ENCODE measurements around the gene ISCA2. TPM values are rescaled to one million over a fixed set of nuclear protein-coding genes. Genes with fewer than 3 reads are reported as not detected.

Gene ISCA2
- total RNA-seq, 1 donor from 2014 or later = 33.4 TPM

DNA sequence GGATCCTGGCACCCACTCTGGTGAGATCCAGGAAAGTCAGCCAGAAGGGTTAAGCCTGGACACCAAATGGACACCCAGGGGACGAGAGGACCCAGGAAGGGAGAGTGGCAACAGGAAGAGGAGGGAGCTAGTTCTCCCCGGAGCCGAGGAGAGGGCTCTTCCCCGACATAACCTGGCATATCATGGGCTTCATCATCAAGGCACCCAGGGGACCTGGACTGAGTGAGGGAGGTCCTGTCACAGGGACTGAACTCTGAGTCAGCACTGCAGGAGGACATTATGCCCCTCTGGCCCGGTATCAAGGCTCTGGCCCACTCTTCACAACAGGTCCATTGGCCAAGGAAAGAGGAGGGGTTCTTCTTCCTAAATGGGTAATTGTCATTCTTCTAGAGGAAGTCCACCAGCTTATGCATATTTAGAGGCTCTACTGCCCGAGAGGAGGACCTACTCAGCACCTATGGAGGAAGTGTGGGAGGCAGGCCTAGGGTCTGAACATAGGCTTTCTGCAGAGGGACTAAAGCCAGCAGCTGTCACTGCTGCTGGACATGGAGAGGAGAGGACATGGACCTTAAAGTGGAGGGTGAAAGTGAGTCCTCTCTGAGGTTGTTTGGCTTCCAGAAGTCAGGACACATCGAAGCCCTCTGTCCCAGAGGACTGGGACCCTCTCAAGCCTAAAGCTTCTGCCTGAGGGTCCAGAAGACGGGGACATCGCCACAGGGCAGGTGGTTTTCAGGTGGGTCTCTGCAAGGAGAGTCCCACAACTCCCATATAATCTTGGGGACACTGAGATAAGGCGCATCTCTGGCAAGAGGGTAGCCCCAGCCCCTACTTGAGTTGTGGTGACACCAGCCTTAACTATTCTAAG is 18.6 kb downstream of the ISCA2 start:
- H3K9me3 Mint-ChIP-seq = no peaks in the 10 kb centered on the region
- H3K4me3 Mint-ChIP-seq = no peak overlapping the region
- H3K4me1 Mint-ChIP-seq (ENCODE audit: unreplicated experiment) = no peaks in the 10 kb centered on the region
- TF ChIP-seq, protein P1, sequence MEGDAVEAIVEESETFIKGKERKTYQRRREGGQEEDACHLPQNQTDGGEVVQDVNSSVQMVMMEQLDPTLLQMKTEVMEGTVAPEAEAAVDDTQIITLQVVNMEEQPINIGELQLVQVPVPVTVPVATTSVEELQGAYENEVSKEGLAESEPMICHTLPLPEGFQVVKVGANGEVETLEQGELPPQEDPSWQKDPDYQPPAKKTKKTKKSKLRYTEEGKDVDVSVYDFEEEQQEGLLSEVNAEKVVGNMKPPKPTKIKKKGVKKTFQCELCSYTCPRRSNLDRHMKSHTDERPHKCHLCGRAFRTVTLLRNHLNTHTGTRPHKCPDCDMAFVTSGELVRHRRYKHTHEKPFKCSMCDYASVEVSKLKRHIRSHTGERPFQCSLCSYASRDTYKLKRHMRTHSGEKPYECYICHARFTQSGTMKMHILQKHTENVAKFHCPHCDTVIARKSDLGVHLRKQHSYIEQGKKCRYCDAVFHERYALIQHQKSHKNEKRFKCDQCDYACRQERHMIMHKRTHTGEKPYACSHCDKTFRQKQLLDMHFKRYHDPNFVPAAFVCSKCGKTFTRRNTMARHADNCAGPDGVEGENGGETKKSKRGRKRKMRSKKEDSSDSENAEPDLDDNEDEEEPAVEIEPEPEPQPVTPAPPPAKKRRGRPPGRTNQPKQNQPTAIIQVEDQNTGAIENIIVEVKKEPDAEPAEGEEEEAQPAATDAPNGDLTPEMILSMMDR (conservative IDR thresholded peaks at IDR 0.05) = no peak
- DNase-seq (ENCODE audit: extremely low spot score, unreplicated experiment) = no peak
- H3K36me3 Mint-ChIP-seq = no peaks in the 10 kb centered on the region
- H3K27me3 Mint-ChIP-seq = peaks cover 8% of the 10 kb centered on the region
- H3K27ac Mint-ChIP-seq = no peak overlapping the region

DNA sequence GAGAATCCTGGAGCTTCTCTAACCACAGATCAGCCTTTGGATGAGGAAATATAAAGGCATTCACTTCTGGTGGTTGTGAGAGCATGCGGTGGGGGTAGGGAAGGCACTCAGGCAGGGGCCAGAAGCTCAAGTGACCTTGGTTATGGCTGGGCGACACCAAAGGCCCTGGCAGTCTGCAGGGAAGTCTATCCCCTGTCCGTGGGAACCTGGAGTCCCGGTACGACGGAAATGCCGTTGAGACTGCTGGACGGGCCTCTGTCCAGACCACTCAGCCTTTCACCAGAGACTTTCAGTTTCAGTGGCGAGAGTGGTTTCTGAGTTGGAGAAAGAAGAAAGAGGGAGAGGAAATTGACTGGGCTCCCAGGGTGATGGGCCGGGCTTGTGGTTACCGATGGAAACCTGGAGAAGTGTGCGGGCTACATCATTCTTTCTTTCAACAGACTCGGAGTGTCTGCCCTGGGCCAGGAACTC is 20.9 kb downstream of the ISCA2 start:
- DNase-seq (ENCODE audit: extremely low spot score, unreplicated experiment) = no peak
- H3K27me3 Mint-ChIP-seq = peaks cover 6% of the 10 kb centered on the region
- H3K27ac Mint-ChIP-seq = no peak overlapping the region
- H3K36me3 Mint-ChIP-seq = no peaks in the 10 kb centered on the region
- TF ChIP-seq, protein P1 (conservative IDR thresholded peaks at IDR 0.05) = no peak
- H3K4me1 Mint-ChIP-seq (ENCODE audit: unreplicated experiment) = peaks cover 6% of the 10 kb centered on the region
- H3K4me3 Mint-ChIP-seq = no peak overlapping the region
- H3K9me3 Mint-ChIP-seq = no peaks in the 10 kb centered on the region

DNA sequence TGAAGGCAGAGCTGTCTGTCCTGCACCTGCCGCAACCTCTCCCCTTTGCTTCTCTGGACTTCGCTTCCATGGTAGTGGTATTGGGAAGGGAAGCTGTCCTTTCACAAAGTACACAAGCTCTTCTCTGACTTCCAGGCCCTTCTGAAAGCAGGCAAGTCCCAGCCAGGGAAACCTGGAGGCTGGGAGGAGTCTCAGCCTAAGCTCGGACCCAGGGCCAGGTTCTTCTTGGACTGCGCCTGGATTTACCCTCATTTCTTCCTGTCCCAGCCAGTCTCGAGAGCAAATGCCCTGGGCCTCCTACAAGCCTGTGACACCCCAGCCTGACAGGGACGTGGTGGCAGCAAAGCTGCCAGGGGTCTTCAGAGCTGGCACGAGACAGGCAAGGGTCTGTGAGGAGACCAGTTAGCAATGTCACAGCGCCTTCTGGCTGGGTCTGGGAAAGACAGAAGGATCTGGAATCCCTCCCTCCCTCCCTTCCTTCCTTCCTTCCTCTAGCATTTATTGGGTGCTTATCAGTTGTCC is 22.4 kb downstream of the ISCA2 start:
- Mint-ChIP-seq H3K9me3 (no peaks in the 10 kb centered on the region), H3K36me3 (no peaks in the 10 kb centered on the region)
- TF ChIP-seq, protein P1 (conservative IDR thresholded peaks at IDR 0.05) = no peak

DNA sequence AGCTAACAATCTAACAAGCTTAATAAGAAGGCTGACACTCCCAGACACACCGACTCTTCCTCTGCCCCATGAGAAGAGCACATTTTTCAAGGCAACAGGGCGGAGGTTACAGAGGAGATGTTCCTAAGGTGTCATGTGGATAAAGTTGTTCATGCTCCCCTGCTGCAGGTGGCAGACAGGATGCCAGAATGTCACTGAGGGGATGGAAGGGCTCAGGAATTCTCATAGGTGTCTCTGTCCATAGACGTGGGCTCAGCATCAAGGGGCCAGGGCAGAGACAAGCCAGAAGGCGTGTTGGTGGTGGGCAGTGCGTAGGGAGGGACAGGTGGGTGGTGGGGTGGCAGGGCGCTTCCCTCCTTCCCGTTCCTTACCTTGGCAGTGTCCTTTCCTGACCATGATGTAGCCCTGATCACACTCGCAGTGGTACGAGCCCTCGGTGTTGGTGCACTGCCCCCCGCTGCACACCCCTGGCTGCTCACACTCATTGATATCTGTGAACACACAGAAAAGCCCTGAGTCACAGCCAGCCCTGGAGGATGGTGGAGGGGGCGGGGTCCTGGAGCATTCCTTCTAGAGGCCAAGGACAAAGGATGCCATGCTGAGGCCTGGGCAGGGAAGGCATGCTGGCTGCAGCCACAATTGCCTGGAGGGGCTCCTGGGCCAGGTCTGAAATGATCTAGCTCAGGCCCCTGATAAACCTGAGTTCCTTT is 23.0 kb downstream of the ISCA2 start:
- Mint-ChIP-seq H3K4me1 (ENCODE audit: unreplicated experiment) (peaks cover 6% of the 10 kb centered on the region), H3K27ac (no peak overlapping the region), H3K36me3 (no peaks in the 10 kb centered on the region), H3K27me3 (no peaks in the 10 kb centered on the region), H3K4me3 (no peak overlapping the region), H3K9me3 (no peaks in the 10 kb centered on the region)
- TF ChIP-seq, protein P1 (conservative IDR thresholded peaks at IDR 0.05) = no peak
- DNase-seq (ENCODE audit: extremely low spot score, unreplicated experiment) = no peak

More for the DNA sequence above, 22.4 kb downstream of the ISCA2 start:
- Mint-ChIP-seq H3K27me3 (peaks cover 3% of the 10 kb centered on the region), H3K4me1 (ENCODE audit: unreplicated experiment) (peaks cover 6% of the 10 kb centered on the region), H3K4me3 (no peak overlapping the region), H3K27ac (no peak overlapping the region)
- no peak for DNase-seq (ENCODE audit: extremely low spot score, unreplicated experiment)

DNA sequence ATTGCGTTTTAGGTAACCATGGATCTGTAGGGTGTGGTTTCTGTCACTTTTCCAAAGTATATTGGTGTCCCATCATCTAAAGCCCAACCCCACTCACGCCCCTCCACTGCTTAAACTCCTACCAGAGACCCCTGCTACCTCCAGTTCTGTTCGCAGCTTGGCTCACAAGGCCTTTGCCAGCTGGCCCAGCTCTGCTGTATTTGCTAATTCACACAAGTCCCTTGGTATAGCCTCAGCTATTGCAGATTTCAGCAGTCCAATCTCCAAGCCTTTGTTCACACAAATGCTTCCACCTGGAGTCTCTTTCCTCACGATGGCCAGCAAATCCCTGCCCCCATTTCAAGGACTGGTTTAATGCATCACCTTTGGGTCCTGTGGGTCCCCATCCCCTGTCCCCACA is 24.2 kb downstream of the ISCA2 start:
- Mint-ChIP-seq H3K27ac (no peak overlapping the region), H3K4me3 (no peak overlapping the region), H3K27me3 (no peaks in the 10 kb centered on the region), H3K9me3 (no peaks in the 10 kb centered on the region), H3K36me3 (no peaks in the 10 kb centered on the region), H3K4me1 (ENCODE audit: unreplicated experiment) (peaks cover 6% of the 10 kb centered on the region)
- TF ChIP-seq, protein P1 (conservative IDR thresholded peaks at IDR 0.05) = no peak
- DNase-seq (ENCODE audit: extremely low spot score, unreplicated experiment) = no peak

Data from type B pancreatic cell (in vitro differentiated cells).